Caco-2 (cell line): ENCODE results near the gene HAUS2. TPM values are rescaled to one million over a fixed set of nuclear protein-coding genes. Genes with fewer than 3 reads are reported as not detected.

Experiments used
- BruUV-seq: library from RNA; stranded (reverse); fragments of 400-500 nt; replicated peaks from 2 replicates; lab custom pipeline; 2021; lab: Mats Ljungman, UMichigan
- CTCF ChIA-PET: fragments of 300-600 bp; sonication (Branson Sonifier 250); formaldehyde crosslinking; loops from one replicate; lab custom pipeline; 2022; ENCODE audit warnings: antibody characterized with exemption; lab: Charles Lee
- POLR2A ChIA-PET: fragments of 300-600 bp; sonication (Branson Sonifier 250); formaldehyde crosslinking; loops from one replicate; lab custom pipeline; 2022; ENCODE audit warnings: antibody characterized with exemption; lab: Charles Lee
- DNase-seq, 2 experiments: peaks; one replicate each; pipeline versions ENCODE4 v3.0.0 to v3.0.0-alpha.2; 2020 to 2022
- H3K27me3 ChIP-seq: replicated peaks from 2 replicates; pipeline ENCODE4 v1.6.0; 2011; ENCODE audit warnings: low read length; ENCODE audit not compliant: control insufficient read depth, insufficient read depth
- H3K36me3 ChIP-seq: 2 replicates; pipeline ENCODE4 v1.5.1; 2011; ENCODE audit warnings: low read length; ENCODE audit not compliant: control insufficient read depth, insufficient read depth
- H3K4me1 ChIP-seq: fragments of 250-450 bp; sonication (Bioruptor Pico); 2 replicates; pipeline ENCODE4 v1.5.1; 2020; ENCODE audit warnings: mild to moderate bottlenecking
- H3K4me3 ChIP-seq: 2 replicates; pipeline ENCODE4 v1.5.1; 2011; ENCODE audit warnings: low read depth, mild to moderate bottlenecking, control low read depth, low read length
- H3K9me3 ChIP-seq: fragments of 250-450 bp; sonication (Bioruptor Pico); 2 replicates; pipeline ENCODE4 v1.5.1; 2020; ENCODE audit warnings: mild to moderate bottlenecking, moderate library complexity
- H3K27ac Mint-ChIP-seq: one replicate; pipeline ENCODE4 v1.8.0; 2022; ENCODE audit warnings: mixed read lengths; ENCODE audit not compliant: unreplicated experiment
- H3K27me3 Mint-ChIP-seq: one replicate; pipeline ENCODE4 v1.8.0; 2022; ENCODE audit warnings: mixed read lengths; ENCODE audit not compliant: insufficient read depth, unreplicated experiment
- H3K36me3 Mint-ChIP-seq: one replicate; pipeline ENCODE4 v1.8.0; 2022; ENCODE audit warnings: mild to moderate bottlenecking, mixed read lengths; ENCODE audit not compliant: insufficient read depth, unreplicated experiment
- H3K4me1 Mint-ChIP-seq: one replicate; pipeline ENCODE4 v1.8.0; 2022; ENCODE audit warnings: low read depth, mixed read lengths; ENCODE audit not compliant: unreplicated experiment
- H3K4me3 Mint-ChIP-seq: one replicate; pipeline ENCODE4 v1.8.0; 2022; ENCODE audit warnings: mild to moderate bottlenecking, moderate library complexity, mixed read lengths; ENCODE audit not compliant: unreplicated experiment
- H3K9me3 Mint-ChIP-seq: one replicate; pipeline ENCODE4 v1.8.0; 2022; ENCODE audit warnings: mixed read lengths; ENCODE audit not compliant: unreplicated experiment
- CTCF ChIP-seq, 2 experiments: fragments of 200-600 bp in 1 of 2; IDR thresholded peaks; 1 replicate in 1 of 2; 2 replicates in 1 of 2; pipeline versions ENCODE4 v1.5.1 to v1.8.0; 2011 to 2022; ENCODE audit warnings: antibody characterized with exemption in 1 of 2, control low read depth in 1 of 2, inconsistent platforms in 1 of 2, low read depth in 1 of 2, low read length in 1 of 2, mild to moderate bottlenecking in 1 of 2, moderate library complexity in 1 of 2; ENCODE audit not compliant: insufficient read depth in 1 of 2, severe bottlenecking in 1 of 2, unreplicated experiment in 1 of 2
- intact Hi-C: fragments of 100-400 bp; cut with micrococcal nuclease; formaldehyde crosslinking; loops from one replicate; pipeline ENCODE4 v1.10.0; 2022; ENCODE audit not compliant: unreplicated experiment
- total RNA-seq: library from RNA; stranded (reverse); gene quantifications from 2 replicates; pipeline ENCODE4 v1.2.3, GENCODE V29; 2022

The HAUS2 gene
- total RNA-seq, 1 experiment from 2014 or later = 35.7 TPM

GRCh38 chr15:42502477-42502876 is 46.2 kb upstream of the HAUS2 start:
- Mint-ChIP-seq H3K27me3 (no peaks in the 10 kb centered on the region), H3K4me3 (no peak overlapping the region), H3K4me1 (peaks cover 18% of the 10 kb centered on the region), H3K27ac (no peak overlapping the region), H3K36me3 (peaks cover 27% of the 10 kb centered on the region), H3K9me3 (no peaks in the 10 kb centered on the region)
- H3K36me3 ChIP-seq = no peaks in the 10 kb centered on the region
- no peak overlapping the region for H3K4me3 ChIP-seq
- peaks cover 28% of the 10 kb centered on the region for H3K4me1 ChIP-seq
- DNase-seq = no peak
- BruUV-seq = no TSS peak
- intact Hi-C loops = no loop called here
- ChIA-PET CTCF (no interaction called here), POLR2A (no interaction called here)
- H3K27me3 ChIP-seq = no peaks in the 10 kb centered on the region
- H3K9me3 ChIP-seq = no peaks in the 10 kb centered on the region
- no peak for TF ChIP-seq CTCF (IDR thresholded peaks at IDR 0.05; ENCODE audit: insufficient read depth in 1 of 2, low read depth in 1 of 2, low read length in 1 of 2, severe bottlenecking in 1 of 2, unreplicated experiment in 1 of 2)

GRCh38 chr15:42503825-42504224 is 44.8 kb upstream of the HAUS2 start:
- Histone ChIP-seq H3K27me3 (no peaks in the 10 kb centered on the region), H3K36me3 (no peaks in the 10 kb centered on the region), H3K9me3 (no peaks in the 10 kb centered on the region), H3K4me1 (peaks cover 17% of the 10 kb centered on the region), H3K4me3 (no peak overlapping the region)
- H3K4me3 Mint-ChIP-seq = no peak overlapping the region
- peaks cover 4% of the 10 kb centered on the region for H3K4me1 Mint-ChIP-seq
- intact Hi-C loops = no loop called here
- TF ChIP-seq CTCF (IDR thresholded peaks at IDR 0.05; ENCODE audit: insufficient read depth in 1 of 2, low read depth in 1 of 2, low read length in 1 of 2, severe bottlenecking in 1 of 2, unreplicated experiment in 1 of 2) = no peak
- CTCF ChIA-PET = no interaction called here
- peaks cover 22% of the 10 kb centered on the region for H3K36me3 Mint-ChIP-seq
- no peak overlapping the region for H3K27ac Mint-ChIP-seq
- POLR2A ChIA-PET = no interaction called here
- no TSS peak for BruUV-seq
- no peaks in the 10 kb centered on the region for H3K27me3 Mint-ChIP-seq
- no peak for DNase-seq
- no peaks in the 10 kb centered on the region for H3K9me3 Mint-ChIP-seq

GRCh38 chr15:42504631-42505030 is 44.0 kb upstream of the HAUS2 start:
- Mint-ChIP-seq H3K27ac (no peak overlapping the region), H3K36me3 (peaks cover 19% of the 10 kb centered on the region), H3K27me3 (no peaks in the 10 kb centered on the region), H3K9me3 (no peaks in the 10 kb centered on the region), H3K4me3 (no peak overlapping the region), H3K4me1 (no peaks in the 10 kb centered on the region)
- no peak for DNase-seq
- CTCF ChIA-PET = no interaction called here
- BruUV-seq = no TSS peak
- intact Hi-C loops = no loop called here
- Histone ChIP-seq H3K27me3 (no peaks in the 10 kb centered on the region), H3K36me3 (no peaks in the 10 kb centered on the region), H3K4me1 (peaks cover 9% of the 10 kb centered on the region), H3K9me3 (no peaks in the 10 kb centered on the region), H3K4me3 (no peak overlapping the region)
- POLR2A ChIA-PET = interaction anchor here (0.9 kb wide), 1 partner anchor 10 kb away, joined by 4 read pairs; the partner anchor contains the start of gene SNAP23
- no peak for TF ChIP-seq CTCF (IDR thresholded peaks at IDR 0.05; ENCODE audit: insufficient read depth in 1 of 2, low read depth in 1 of 2, low read length in 1 of 2, severe bottlenecking in 1 of 2, unreplicated experiment in 1 of 2)
